Activated naive CD4-positive, alpha-beta T cell treated with anti-CD3 and anti-CD28 coated beads for 36 hours (primary cell): ENCODE results near the gene PODXL. TPM values are rescaled to one million over a fixed set of nuclear protein-coding genes. Genes with fewer than 3 reads are reported as not detected.
"Not testable (repeated sequence)": the region's sequence is repeated elsewhere in the genome, so short reads cannot be mapped to it uniquely, and the experiment has no call there.

Experiments
- CTCF ChIA-PET: fragments of 350-600 bp; sonication (Branson Sonifier 250); formaldehyde crosslinking; loops from one replicate; lab custom pipeline; 2021; ENCODE audit warnings: antibody characterized with exemption; lab: Charles Lee
- DNase-seq: peaks from one replicate; pipeline ENCODE4 v3.0.0-alpha.2; 2020
- H3K27ac Mint-ChIP-seq: one replicate; pipeline ENCODE4 v1.8.0; 2021; ENCODE audit warnings: mild to moderate bottlenecking, mixed read lengths
- H3K27me3 Mint-ChIP-seq: one replicate; pipeline ENCODE4 v1.8.0; 2021; ENCODE audit warnings: low read depth, mixed read lengths
- H3K36me3 Mint-ChIP-seq: one replicate; pipeline ENCODE4 v1.8.0; 2021; ENCODE audit warnings: low read depth, mixed read lengths
- H3K4me1 Mint-ChIP-seq: one replicate; pipeline ENCODE4 v1.8.0; 2021; ENCODE audit warnings: low read depth, mixed read lengths
- H3K4me3 Mint-ChIP-seq: one replicate; pipeline ENCODE4 v1.8.0; 2021; ENCODE audit warnings: mild to moderate bottlenecking, moderate library complexity, mixed read lengths
- H3K9me3 Mint-ChIP-seq: one replicate; pipeline ENCODE4 v1.8.0; 2021; ENCODE audit warnings: mixed read lengths
- intact Hi-C: fragments of 100-400 bp; cut with micrococcal nuclease; formaldehyde crosslinking; loops from one replicate; pipeline ENCODE4 v1.15.1; 2023
- total RNA-seq, 2 experiments: library from RNA; stranded (reverse); gene quantifications; one replicate each; pipeline ENCODE4 v1.2.3, GENCODE V29; 2021

Gene PODXL
- total RNA-seq, 2 experiments from 2014 or later: 0.98 to 1.8 TPM

DNA sequence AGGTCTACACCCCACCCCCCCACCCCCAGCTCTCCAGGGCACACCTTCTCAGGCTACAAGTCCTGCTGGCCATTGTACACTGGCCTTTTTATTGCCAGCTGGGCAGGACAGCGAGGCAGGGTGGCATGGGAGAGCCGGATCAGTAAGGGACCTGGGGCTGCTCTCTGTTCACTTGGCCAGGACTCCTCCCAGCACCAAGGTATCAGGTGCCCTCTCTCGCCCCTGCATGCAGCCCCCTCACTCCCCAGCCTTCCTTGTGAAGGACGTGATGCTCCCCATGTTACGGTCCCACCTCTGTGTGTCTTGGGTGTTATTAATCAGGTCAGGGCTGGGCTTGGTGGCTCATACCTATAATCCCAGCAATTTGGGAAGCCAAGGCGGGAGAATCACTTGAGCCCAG lies 26.3 kb downstream of the PODXL start:
- Mint-ChIP-seq H3K27ac (no peak overlapping the region), H3K4me3 (no peak overlapping the region), H3K27me3 (no peaks in the 10 kb centered on the region), H3K4me1 (no peaks in the 10 kb centered on the region), H3K9me3 (no peaks in the 10 kb centered on the region), H3K36me3 (no peaks in the 10 kb centered on the region)
- CTCF ChIA-PET: no interaction called here
- intact Hi-C loops: no loop called here
- no peak for DNase-seq

DNA sequence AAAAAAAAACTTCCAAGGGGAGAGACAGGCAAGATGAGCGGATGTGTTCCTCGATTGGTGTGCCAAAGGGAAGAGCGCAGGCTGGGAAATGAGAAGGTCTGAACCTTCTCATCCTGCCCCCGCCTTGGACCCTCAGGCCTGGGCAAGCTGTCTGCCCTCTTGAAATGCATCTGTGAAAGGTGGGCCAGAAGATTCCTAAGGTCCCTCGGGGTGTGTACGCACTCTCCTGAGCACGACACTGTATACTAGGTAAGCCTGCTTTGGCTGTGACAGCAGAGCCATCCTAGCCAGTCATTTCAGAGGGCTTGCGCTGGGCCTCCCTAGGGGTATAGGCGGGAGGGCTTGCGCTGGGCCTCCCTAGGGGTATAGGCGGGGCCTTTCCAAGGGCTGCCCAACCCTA lies 26.8 kb downstream of the PODXL start:
- DNase-seq: no peak
- Mint-ChIP-seq H3K27ac (no peak overlapping the region), H3K36me3 (no peaks in the 10 kb centered on the region), H3K27me3 (no peaks in the 10 kb centered on the region), H3K4me1 (no peaks in the 10 kb centered on the region), H3K9me3 (no peaks in the 10 kb centered on the region), H3K4me3 (no peak overlapping the region)
- intact Hi-C loops: no loop called here
- CTCF ChIA-PET: no interaction called here

DNA sequence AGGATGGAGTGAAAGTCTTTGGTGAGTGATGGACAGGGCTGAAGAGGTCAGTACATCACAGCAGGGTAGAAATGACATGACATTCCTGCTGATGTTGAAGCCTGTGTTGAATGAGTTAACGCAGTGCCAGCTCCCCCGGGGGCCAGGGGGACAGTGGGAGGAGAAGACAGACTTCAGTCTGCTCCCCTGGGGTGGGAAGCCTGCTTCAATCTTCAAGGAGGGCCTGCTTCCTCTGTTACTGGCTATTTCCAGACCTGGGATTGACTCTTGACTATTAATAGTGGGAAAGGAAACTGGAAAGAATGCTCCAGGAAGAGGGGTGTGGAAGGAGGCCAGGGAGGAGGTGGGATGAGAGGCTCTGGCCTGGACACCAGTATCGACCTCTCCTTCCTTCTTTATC lies 27.2 kb downstream of the PODXL start:
- Mint-ChIP-seq H3K4me1 (no peaks in the 10 kb centered on the region), H3K9me3 (no peaks in the 10 kb centered on the region), H3K27me3 (peaks cover 2% of the 10 kb centered on the region), H3K4me3 (no peak overlapping the region), H3K36me3 (no peaks in the 10 kb centered on the region), H3K27ac (no peak overlapping the region)
- CTCF ChIA-PET: interaction anchor here (2.3 kb wide), 1 partner anchor 15 kb away, joined by 7 read pairs; no protein-coding TSS in a partner anchor
- intact Hi-C loops: no loop called here
- no peak for DNase-seq

DNA sequence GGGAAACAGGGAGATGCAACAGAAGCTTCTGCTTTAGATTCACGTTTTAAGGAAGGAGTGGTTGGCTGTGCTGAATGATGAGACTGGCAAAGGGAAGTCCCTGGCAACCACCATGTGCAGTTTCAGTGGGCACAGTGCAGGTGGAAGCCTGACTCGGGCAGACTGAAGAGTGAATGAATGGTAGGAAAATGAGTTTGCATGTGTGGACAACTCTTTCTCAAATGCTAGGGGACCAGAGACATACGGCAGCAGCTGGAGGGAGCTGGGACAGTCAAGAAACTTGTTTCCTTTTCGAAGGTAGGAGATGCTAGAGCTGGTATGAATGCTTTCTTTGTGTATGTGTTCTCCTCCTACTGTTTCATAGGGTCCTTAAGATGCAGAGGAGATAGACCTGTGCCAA lies 29.0 kb downstream of the PODXL start:
- no peak overlapping the region for H3K4me3 Mint-ChIP-seq
- no peak for DNase-seq
- CTCF ChIA-PET: interaction anchor here (2.3 kb wide), 1 partner anchor 14 kb away, joined by 7 read pairs; no protein-coding TSS in a partner anchor
- no peak overlapping the region for H3K27ac Mint-ChIP-seq
- peaks cover 5% of the 10 kb centered on the region for H3K4me1 Mint-ChIP-seq
- no peaks in the 10 kb centered on the region for H3K36me3 Mint-ChIP-seq
- H3K27me3 Mint-ChIP-seq: peaks cover 2% of the 10 kb centered on the region
- intact Hi-C loops: no loop called here
- H3K9me3 Mint-ChIP-seq: no peaks in the 10 kb centered on the region

DNA sequence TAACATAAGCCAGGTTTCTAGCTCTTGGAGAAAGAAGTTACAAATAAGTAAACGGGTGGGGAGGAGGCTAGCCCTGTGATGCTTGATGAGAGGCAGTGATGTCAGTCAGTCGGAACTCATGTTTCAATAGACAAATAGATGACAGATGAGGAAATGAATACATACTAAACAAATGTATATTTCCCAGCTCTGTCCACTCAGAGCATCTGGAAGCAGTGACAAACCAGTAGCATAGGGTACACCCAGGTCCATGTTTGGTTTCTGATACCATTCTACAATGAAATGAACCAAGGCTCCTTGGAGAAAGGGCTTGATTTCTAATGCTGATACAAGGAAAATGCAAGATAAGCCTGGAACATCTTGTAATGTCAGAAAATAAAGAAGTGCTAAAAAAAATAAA lies 30.6 kb downstream of the PODXL start:
- DNase-seq: no peak
- Mint-ChIP-seq H3K4me1 (peaks cover 11% of the 10 kb centered on the region), H3K4me3 (no peak overlapping the region), H3K27me3 (peaks cover 2% of the 10 kb centered on the region), H3K27ac (no peak overlapping the region), H3K9me3 (no peaks in the 10 kb centered on the region), H3K36me3 (no peaks in the 10 kb centered on the region)
- intact Hi-C loops: no loop called here
- CTCF ChIA-PET: interaction anchor here (0.6 to 0.7 kb wide), 3 partner anchors 9 to 87 kb away, joined by 3 read pairs; no protein-coding TSS in a partner anchor

DNA sequence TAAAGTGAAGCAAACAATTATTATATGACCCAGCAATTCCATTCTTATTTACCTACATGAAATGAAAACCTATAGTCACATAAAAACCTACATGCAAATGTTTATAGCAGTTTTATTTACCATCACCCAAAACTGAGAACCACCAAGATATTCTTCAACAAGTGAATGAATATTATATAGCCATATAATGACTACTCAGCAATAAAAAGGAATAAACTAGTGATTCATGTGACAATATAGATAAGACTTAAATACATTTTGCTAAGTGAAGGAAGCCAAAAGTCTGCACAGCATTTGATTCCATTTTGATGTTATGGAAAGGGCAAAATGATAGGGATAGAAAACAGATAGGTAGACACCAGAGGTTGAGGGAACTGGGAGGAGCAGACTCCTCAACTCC lies 31.7 kb downstream of the PODXL start:
- CTCF ChIA-PET: interaction anchor here (0.6 to 0.7 kb wide), 2 partner anchors 21 to 117 kb away, joined by 3 read pairs; no protein-coding TSS in a partner anchor
- no peak for DNase-seq
- H3K9me3 Mint-ChIP-seq: no peaks in the 10 kb centered on the region
- H3K4me1 Mint-ChIP-seq: peaks cover 11% of the 10 kb centered on the region
- H3K36me3 Mint-ChIP-seq: no peaks in the 10 kb centered on the region
- intact Hi-C loops: no loop called here
- no peak overlapping the region for H3K27ac Mint-ChIP-seq
- H3K4me3 Mint-ChIP-seq: no peak overlapping the region
- H3K27me3 Mint-ChIP-seq: peaks cover 2% of the 10 kb centered on the region

DNA sequence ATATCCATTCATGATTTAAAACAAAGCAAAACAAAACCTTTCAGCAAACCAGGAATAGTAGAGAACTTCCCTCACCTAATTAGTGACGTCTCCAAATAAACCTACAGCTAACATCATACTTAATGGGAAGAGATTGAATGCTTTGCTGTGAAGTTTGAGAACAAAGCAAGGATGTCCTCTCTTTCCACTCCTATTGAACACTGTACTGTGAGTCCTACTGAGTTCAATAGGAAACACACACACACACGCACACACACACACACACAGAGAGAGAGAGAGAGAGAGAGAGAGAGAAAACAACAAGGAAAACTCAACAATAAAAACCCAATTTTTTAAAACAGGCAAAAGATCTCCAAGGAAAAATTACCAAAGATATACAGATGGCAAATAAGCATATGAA lies 32.3 kb downstream of the PODXL start:
- intact Hi-C loops: no loop called here

DNA sequence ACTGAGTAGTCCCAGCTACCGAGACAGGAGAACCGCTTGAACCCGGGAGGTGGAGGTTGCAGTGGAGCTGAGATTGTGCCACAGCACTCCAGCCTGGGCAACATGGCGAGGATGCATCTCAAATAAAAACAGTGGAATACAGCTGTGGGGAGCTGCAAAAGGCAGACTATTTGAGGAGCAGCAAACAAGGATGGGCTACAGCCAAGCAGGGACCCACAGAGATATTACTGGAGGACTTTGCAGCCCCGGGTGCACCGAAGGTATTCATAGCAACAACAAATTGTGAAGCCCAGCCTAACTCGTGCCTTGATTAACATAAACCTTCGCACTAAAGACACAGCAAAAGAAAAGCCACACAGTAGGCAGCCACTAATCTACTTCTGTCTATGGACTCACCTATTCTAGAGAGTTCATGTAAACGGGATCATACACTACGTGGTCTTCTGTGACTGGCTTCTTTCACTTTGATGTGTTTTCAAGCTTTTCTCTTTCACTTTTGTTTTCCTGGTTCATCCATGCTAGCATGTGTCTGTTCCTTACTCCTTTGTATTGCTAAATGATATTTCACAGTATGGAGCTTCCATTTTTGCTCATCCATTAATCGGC lies 34.0 kb downstream of the PODXL start:
- no peak overlapping the region for H3K27ac Mint-ChIP-seq
- H3K4me1 Mint-ChIP-seq: peaks cover 11% of the 10 kb centered on the region
- H3K27me3 Mint-ChIP-seq: peaks cover 4% of the 10 kb centered on the region
- H3K36me3 Mint-ChIP-seq: no peaks in the 10 kb centered on the region
- CTCF ChIA-PET: interaction anchor here (0.5 to 3.2 kb wide), 6 partner anchors 9 to 134 kb away, joined by 3 to 19 read pairs (median 4); no protein-coding TSS in a partner anchor
- no peak overlapping the region for H3K4me3 Mint-ChIP-seq
- no peaks in the 10 kb centered on the region for H3K9me3 Mint-ChIP-seq
- DNase-seq: no peak
- intact Hi-C loops: no loop called here

More for the DNA sequence above, 32.3 kb downstream of the PODXL start:
- Mint-ChIP-seq H3K36me3 (no peaks in the 10 kb centered on the region), H3K4me1 (peaks cover 11% of the 10 kb centered on the region), H3K4me3 (no peak overlapping the region), H3K27me3 (peaks cover 2% of the 10 kb centered on the region), H3K27ac (no peak overlapping the region), H3K9me3 (no peaks in the 10 kb centered on the region)
- CTCF ChIA-PET: interaction anchor here (0.6 kb wide), 1 partner anchor 117 kb away, joined by 3 read pairs; no protein-coding TSS in a partner anchor
- DNase-seq: no peak

DNA sequence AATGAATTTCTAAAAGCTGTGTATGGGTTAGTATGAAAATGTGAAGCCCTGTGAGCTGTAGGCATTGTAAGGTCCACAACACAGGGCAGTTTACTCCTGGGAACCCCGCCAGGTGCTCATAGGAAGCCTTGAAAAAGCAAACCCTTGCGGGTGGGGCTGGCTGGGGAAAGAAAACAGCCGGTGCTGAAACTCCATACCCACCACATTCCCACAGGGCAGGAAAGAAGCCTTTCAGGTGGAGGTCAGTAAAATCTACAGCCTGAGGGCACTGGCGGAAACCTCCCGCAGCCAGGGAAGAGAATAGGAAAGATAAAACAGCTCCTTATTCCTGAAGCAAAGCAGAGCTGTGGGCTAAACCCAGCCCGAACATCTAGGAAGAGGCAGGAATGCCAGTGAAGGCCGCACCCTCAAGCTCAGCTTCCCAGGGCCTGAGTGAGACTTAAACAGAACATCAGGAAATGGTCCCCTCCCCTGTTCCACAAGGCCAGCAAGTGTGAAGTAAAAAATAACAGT lies 34.7 kb downstream of the PODXL start:
- intact Hi-C loops: no loop called here
- Mint-ChIP-seq H3K36me3 (no peaks in the 10 kb centered on the region), H3K27me3 (peaks cover 4% of the 10 kb centered on the region), H3K9me3 (no peaks in the 10 kb centered on the region), H3K4me1 (peaks cover 11% of the 10 kb centered on the region), H3K4me3 (no peak overlapping the region), H3K27ac (no peak overlapping the region)
- CTCF ChIA-PET: interaction anchor here (0.5 to 3.2 kb wide), 4 partner anchors 9 to 135 kb away, joined by 3 to 19 read pairs (median 4); no protein-coding TSS in a partner anchor
- DNase-seq: no peak

DNA sequence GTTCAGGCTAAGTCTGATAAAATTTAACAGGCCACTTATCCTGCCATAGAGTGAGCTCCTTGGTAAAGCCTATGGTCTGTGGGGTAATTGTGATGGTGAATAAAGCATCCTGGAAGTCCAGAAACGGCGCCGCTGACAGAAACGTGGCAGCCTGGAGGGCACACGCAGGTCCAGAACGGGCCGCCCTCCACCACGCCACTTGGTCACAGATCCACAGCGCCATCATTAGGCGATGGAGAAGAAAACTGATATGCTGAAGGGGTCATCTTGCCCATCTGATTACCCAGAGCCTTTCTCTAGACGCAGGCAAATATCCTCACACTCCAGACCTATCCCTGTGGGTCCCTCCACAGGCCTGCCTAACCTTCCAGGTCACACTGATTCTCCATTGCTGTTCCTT lies 37.8 kb downstream of the PODXL start:
- H3K4me3 Mint-ChIP-seq: no peak overlapping the region
- H3K4me1 Mint-ChIP-seq: peaks cover 11% of the 10 kb centered on the region
- intact Hi-C loops: no loop called here
- no peaks in the 10 kb centered on the region for H3K36me3 Mint-ChIP-seq
- H3K27ac Mint-ChIP-seq: no peak overlapping the region
- CTCF ChIA-PET: interaction anchor here (0.6 kb wide), 1 partner anchor 421 kb away, joined by 3 read pairs; no protein-coding TSS in a partner anchor
- peaks cover 2% of the 10 kb centered on the region for H3K27me3 Mint-ChIP-seq
- no peak for DNase-seq
- no peaks in the 10 kb centered on the region for H3K9me3 Mint-ChIP-seq

DNA sequence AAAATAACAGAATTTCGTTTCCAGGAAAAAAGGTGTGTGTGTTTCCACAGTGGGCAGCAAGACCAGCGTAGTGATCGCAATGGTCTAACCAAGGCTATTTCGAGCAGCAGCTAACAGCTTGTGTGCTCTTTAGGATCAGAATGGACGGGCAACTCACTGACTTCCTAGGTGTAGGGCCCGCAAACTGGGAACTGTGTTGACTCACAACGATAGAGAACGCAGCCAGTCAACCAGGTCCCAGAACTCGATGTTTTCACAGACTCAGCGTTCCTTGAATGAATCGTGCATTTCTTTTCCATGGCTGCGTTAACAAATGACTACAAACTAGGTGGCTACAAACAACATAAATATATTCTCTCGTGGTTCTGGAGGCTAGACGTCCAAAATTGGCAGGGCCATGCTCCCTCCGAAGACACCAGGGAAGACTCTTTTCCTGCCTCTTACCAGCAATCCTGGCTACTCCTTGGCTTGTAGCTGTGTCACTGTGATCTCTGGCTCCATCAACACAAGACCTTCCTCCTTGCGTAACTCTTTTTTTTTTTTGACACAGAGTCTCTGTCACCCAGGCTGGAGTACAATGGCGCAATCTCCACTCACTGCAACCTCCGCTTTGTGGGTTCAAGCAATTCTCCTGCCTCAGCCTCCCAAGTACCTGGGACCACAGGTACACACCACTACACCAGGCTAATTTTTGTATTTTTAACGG lies 39.1 kb downstream of the PODXL start:
- CTCF ChIA-PET: no interaction called here
- H3K9me3 Mint-ChIP-seq: no peaks in the 10 kb centered on the region
- H3K27ac Mint-ChIP-seq: no peak overlapping the region
- no peaks in the 10 kb centered on the region for H3K36me3 Mint-ChIP-seq
- H3K4me3 Mint-ChIP-seq: no peak overlapping the region
- H3K27me3 Mint-ChIP-seq: peaks cover 4% of the 10 kb centered on the region
- H3K4me1 Mint-ChIP-seq: peaks cover 11% of the 10 kb centered on the region
- DNase-seq: no peak
- intact Hi-C loops: no loop called here

DNA sequence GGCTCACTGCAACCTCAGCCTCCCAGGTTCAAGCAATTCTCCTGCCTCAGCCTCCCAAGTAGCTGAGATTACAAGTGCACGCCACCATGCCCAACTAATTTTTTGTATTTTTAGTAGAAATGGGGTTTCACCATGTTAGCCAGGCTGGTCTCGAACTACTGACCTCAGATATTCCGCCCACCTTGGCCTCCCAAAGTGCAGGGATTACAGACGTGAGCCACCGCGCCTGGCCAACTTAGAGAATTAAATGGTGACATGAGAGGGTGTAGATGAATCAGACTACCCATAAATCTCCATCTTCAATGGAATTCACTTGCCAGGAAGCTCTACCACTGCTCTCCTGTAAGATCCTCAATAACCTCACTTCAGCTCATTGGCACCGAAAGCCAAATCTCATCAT lies 41.0 kb downstream of the PODXL start:
- H3K27ac Mint-ChIP-seq, DNase-seq, intact Hi-C loops, H3K27me3 Mint-ChIP-seq, H3K36me3 Mint-ChIP-seq, H3K4me1 Mint-ChIP-seq, H3K9me3 Mint-ChIP-seq, H3K4me3 Mint-ChIP-seq: not testable (repeated sequence)
- CTCF ChIA-PET: interaction anchor here (0.5 to 4.6 kb wide), 7 partner anchors 8 to 446 kb away, joined by 3 to 25 read pairs (median 6); no protein-coding TSS in a partner anchor
